ENCODE results near the gene ITGAV.
A peak's percentile ranks its signal among the peaks of the same experiment; 100 is the strongest.

The ITGAV gene

GRCh38 chr2:186582698-186583097 is 7.2 kb upstream of the ITGAV start:
- DNase-seq (ENCODE audit: low read depth, low spot score), result no peak
- H3K4me3 ChIP-seq (ENCODE audit: low read depth, low read length), result no peak overlapping the region
- TF ChIP-seq, protein P1, sequence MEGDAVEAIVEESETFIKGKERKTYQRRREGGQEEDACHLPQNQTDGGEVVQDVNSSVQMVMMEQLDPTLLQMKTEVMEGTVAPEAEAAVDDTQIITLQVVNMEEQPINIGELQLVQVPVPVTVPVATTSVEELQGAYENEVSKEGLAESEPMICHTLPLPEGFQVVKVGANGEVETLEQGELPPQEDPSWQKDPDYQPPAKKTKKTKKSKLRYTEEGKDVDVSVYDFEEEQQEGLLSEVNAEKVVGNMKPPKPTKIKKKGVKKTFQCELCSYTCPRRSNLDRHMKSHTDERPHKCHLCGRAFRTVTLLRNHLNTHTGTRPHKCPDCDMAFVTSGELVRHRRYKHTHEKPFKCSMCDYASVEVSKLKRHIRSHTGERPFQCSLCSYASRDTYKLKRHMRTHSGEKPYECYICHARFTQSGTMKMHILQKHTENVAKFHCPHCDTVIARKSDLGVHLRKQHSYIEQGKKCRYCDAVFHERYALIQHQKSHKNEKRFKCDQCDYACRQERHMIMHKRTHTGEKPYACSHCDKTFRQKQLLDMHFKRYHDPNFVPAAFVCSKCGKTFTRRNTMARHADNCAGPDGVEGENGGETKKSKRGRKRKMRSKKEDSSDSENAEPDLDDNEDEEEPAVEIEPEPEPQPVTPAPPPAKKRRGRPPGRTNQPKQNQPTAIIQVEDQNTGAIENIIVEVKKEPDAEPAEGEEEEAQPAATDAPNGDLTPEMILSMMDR (IDR thresholded peaks at IDR 0.05; ENCODE audit: insufficient read depth, low read length, missing control alignments), result no peak
- CTCF ChIA-PET, result no interaction called here
- POLR2A ChIA-PET, result no interaction called here

DNA sequence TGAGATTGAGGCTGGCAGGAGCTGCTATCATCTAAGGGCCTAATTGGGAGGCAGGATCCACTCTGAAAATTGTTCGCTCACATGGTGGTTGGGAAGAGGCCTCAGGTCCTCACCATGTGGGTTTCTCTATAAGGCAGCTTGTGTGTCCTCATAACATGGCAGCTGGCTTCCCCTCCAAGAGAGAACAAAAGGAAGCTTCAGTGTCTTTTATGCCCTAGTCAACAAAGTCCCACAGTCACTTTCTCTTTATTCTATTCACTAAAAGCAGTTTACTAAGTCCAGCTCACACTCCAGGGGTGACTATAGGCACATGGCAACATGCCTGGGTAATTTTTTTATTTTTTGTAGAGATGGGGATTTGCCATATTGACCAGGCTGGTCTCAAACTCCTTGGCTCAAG is 5.8 kb upstream of the ITGAV start:
- POLR2A ChIA-PET, result interaction anchor here (0.8 kb wide), 1 partner anchor 32 kb away, joined by 3 read pairs; no protein-coding TSS in a partner anchor
- CTCF ChIA-PET, result no interaction called here

DNA sequence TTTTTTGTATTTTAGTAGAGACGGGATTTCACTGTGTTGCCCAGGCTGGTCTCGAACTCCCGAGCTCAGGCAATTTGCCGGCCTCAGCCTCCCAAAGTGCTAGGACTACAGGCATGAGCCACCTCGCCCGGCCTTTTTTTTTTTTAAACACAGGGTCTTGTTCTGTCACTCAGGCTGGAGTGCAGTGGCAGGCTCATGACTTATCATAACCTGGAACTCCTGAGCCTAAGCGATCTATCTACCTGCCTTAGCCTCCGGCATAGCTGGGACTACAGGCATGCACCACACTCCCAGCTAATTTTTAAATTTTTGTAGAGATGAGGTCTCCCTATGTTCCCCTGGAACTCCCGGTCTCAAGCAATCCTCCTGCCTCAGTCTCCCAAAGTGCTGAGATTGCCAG is 1.4 kb upstream of the ITGAV start:
- CTCF ChIA-PET, result interaction anchor here (0.7 kb wide), 1 partner anchor 57 kb away, joined by 3 read pairs; no protein-coding TSS in a partner anchor
- POLR2A ChIA-PET, result no interaction called here
- no peak overlapping the region for H3K4me3 ChIP-seq (ENCODE audit: low read depth, low read length)
- TF ChIP-seq, protein P1 (IDR thresholded peaks at IDR 0.05; ENCODE audit: insufficient read depth, low read length, missing control alignments), result no peak
- DNase-seq (ENCODE audit: low read depth, low spot score), result no peak

More for the DNA sequence above, 5.8 kb upstream of the ITGAV start:
- no peak overlapping the region for H3K4me3 ChIP-seq (ENCODE audit: low read depth, low read length)
- DNase-seq (ENCODE audit: low read depth, low spot score), result no peak
- TF ChIP-seq, protein P1 (IDR thresholded peaks at IDR 0.05; ENCODE audit: insufficient read depth, low read length, missing control alignments), result no peak

- peak overlapping the region; percentile 87 for H3K4me3 ChIP-seq (ENCODE audit: low read depth, low read length)
- no peak for DNase-seq (ENCODE audit: low read depth, low spot score)
- ChIA-PET POLR2A (interaction anchor here (0.8 to 1.9 kb wide), 17 partner anchors 9 to 103 kb away, joined by 3 to 19 read pairs (median 4); partner anchors contain the start of gene ZC3H15), CTCF (interaction anchor here (1.0 to 1.8 kb wide), 4 partner anchors 14 to 85 kb away, joined by 3 to 10 read pairs (median 4); no protein-coding TSS in a partner anchor)
- TF ChIP-seq, protein P1 (IDR thresholded peaks at IDR 0.05; ENCODE audit: insufficient read depth, low read length, missing control alignments), result no peak
These were observed 780 bp upstream of the ITGAV start for GRCh38 chr2:186588940-186589611.

DNA sequence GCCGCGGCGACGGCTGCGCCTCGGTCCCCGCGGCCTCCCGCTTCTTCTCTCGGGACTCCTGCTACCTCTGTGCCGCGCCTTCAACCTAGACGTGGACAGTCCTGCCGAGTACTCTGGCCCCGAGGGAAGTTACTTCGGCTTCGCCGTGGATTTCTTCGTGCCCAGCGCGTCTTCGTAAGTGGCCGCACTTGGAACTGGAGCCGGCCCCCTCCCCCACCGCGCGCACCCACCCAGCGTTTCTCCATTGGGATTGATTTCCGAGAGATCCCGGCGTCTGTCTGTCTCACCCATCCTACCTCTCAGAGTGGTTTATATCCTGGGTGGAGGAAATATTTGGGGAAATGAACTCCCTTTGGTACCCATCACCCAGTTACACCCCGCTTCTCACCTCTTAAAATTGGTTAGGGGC is 498 bp downstream of the ITGAV start:
- TF ChIP-seq, protein P1 (IDR thresholded peaks at IDR 0.05; ENCODE audit: insufficient read depth, low read length, missing control alignments), result no peak
- DNase-seq (ENCODE audit: low read depth, low spot score), result no peak
- peak overlapping the region; percentile 87 for H3K4me3 ChIP-seq (ENCODE audit: low read depth, low read length)
- ChIA-PET CTCF (interaction anchor here (0.7 to 1.8 kb wide), 3 partner anchors 10 to 86 kb away, joined by 3 to 10 read pairs (median 4); no protein-coding TSS in a partner anchor), POLR2A (interaction anchor here (0.6 to 1.9 kb wide), 8 partner anchors 12 to 105 kb away, joined by 3 to 19 read pairs (median 7); partner anchors contain the start of gene ZC3H15)

DNA sequence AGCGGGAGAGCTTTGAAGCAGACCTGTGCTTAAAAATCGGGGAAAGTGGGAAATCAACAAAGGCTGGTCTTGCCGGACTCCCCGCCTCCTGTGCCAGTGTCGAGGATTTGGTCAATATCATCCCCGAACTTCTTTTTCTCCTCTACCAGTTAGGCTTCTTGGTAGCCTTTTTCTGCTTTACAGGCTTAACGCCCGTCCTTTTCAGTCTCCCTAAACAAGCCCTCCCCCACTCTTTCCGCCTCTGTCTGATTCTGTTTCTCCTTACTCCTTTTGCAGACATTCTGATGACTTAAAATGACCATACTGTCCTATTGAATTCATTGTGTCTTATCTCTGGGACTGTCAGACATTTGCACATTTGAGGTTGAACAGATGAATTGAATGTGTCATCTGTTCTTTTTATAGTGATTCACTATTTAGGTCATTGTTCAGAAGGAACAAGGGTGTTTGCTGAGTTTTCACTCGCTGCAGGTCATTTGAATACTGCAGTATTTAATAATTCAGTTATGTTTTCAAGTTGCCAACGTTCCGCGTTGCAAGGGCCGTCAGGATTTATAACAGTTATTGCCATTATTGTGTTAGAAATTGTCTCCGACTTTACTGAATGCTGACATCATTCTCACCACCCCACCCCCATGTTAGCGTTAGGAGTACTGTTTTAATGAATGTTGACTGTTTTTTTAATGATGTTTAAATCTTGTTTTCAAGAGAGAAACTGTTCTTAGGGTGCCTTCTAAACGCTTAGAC is 1.1 kb downstream of the ITGAV start:
- no peak for DNase-seq (ENCODE audit: low read depth, low spot score)
- POLR2A ChIA-PET, result interaction anchor here (0.6 to 1.9 kb wide), 3 partner anchors 19 to 47 kb away, joined by 3 to 10 read pairs (median 4); no protein-coding TSS in a partner anchor
- TF ChIP-seq, protein P1 (IDR thresholded peaks at IDR 0.05; ENCODE audit: insufficient read depth, low read length, missing control alignments), result no peak
- CTCF ChIA-PET, result interaction anchor here (0.7 kb wide), 1 partner anchor 9 kb away, joined by 3 read pairs; no protein-coding TSS in a partner anchor
- H3K4me3 ChIP-seq (ENCODE audit: low read depth, low read length), result peak overlapping the region; percentile 87
